Lung (tissue), 12 donors: ENCODE results near the gene NSF. TPM values are rescaled to one million over a fixed set of nuclear protein-coding genes. Genes with fewer than 3 reads are reported as not detected.

Experiments used
- ATAC-seq: fragments of 200-7000 bp; cut with Tn5 transposase; one replicate; pipeline ENCODE4 v1.9.1; 2020; ENCODE audit warnings: moderate number of reproducible peaks; ENCODE audit not compliant: insufficient read depth, low FRiP score
- DNase-seq, 3 donors: peaks; one replicate each; pipeline ENCODE4 v3.0.0-alpha.2; 2013 to 2017
- H3K27ac ChIP-seq, 2 donors: one replicate each; pipeline ENCODE4 v1.5.1; 2013; ENCODE audit warnings: mild to moderate bottlenecking in 2 of 2, moderate library complexity in 2 of 2, control low read depth in 1 of 2, inconsistent platforms in 1 of 2, low read depth in 1 of 2, low read length in 1 of 2
- H3K27me3 ChIP-seq, 3 donors: one replicate each; pipeline ENCODE4 v1.5.1; 2013; ENCODE audit warnings: low read length in 2 of 3; ENCODE audit not compliant: control insufficient read depth in 3 of 3, insufficient read depth in 3 of 3
- H3K36me3 ChIP-seq, 4 donors: one replicate each; pipeline ENCODE4 v1.5.1; 2013; ENCODE audit warnings: low read length in 4 of 4, mild to moderate bottlenecking in 1 of 4, moderate library complexity in 1 of 4; ENCODE audit not compliant: control insufficient read depth in 4 of 4, insufficient read depth in 4 of 4
- H3K4me1 ChIP-seq, 5 donors: one replicate each; pipeline ENCODE4 v1.5.1; 2013; ENCODE audit warnings: low read length in 5 of 5, mild to moderate bottlenecking in 2 of 5, moderate library complexity in 1 of 5; ENCODE audit not compliant: control insufficient read depth in 5 of 5, insufficient read depth in 5 of 5
- H3K4me3 ChIP-seq: one replicate; pipeline ENCODE4 v1.5.1; 2013; ENCODE audit warnings: mild to moderate bottlenecking, control low read depth, moderate library complexity
- H3K9ac ChIP-seq, 2 donors: one replicate each; pipeline ENCODE4 v1.5.1; 2013; ENCODE audit warnings: low read length in 2 of 2, control low read depth in 1 of 2; ENCODE audit not compliant: insufficient read depth in 1 of 2
- H3K9me3 ChIP-seq, 4 donors: one replicate each; pipeline ENCODE4 v1.5.1; 2013; ENCODE audit warnings: low read length in 3 of 4, mild to moderate bottlenecking in 1 of 4, moderate library complexity in 1 of 4; ENCODE audit not compliant: control insufficient read depth in 4 of 4, insufficient read depth in 3 of 4
- WGBS, 2 donors: extraction: QIAGEN DNeasy Blood & Tissue Kit; methylation state at CpG; one replicate each; pipeline ENCODE4 v1.1.7; 2013; 5-methylcytosine and 5-hydroxymethylcytosine counted together
- polyA plus RNA-seq, 2 donors: library from polyadenylated mRNA; stranded (reverse); fragments of 200-250 nt; gene quantifications; one replicate each; pipeline ENCODE4 v1.2.1, GENCODE V29; 2013
- total RNA-seq, 2 donors: library from RNA; depleted of rRNA in 1 of 2; stranded (reverse); fragments of >200 nt in 1 of 2; gene quantifications; one replicate each; pipeline ENCODE4 v1.2.1, GENCODE V29; 2014 to 2021
- TF ChIP-seq, protein P1 (sequence below): IDR thresholded peaks from 2 replicates; pipeline ENCODE4 v1.5.1; 2012; ENCODE audit warnings: mild to moderate bottlenecking; ENCODE audit errors: control extremely low read depth, extremely low read depth
- donor health status: control.
- donor health status: control.
- donor health status: Bipolar disorder and iron deficiency.
- donor health status: healthy.
- donor health status: DM: yes; HTN: yes; CAD: no.

NSF gene
- total and polyA plus RNA-seq, 4 donors: 7.3 to 41.9 (median 27.0) TPM

DNA sequence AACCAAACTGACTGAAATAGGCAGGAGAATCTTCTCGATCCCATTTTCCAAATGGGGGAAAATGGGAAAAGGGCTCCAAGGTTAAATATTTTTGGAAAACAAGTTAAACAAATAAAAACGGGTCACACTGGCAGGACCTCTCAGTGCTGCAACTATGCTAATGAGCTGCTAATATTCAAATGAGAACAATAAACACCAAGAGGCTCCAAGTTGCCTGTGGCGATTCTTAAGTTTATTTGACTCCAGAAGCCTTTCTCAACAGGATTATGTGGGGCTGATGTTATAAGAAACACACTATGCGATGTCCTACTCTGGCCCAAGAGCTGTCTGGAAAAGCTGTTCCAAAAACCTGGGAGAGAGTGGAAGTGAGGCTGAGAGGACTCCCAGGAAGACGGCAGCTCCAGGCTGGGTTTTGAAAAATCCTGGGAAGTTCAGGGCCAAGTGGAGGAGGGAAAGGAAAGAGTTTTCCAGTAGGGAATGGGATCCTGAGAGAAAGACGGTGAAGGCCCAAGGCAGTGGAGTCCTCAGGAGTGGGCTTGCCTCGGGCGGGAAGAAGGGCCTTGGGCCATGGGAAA lies 206.6 kb downstream of the NSF start:
- TF ChIP-seq, protein P1, sequence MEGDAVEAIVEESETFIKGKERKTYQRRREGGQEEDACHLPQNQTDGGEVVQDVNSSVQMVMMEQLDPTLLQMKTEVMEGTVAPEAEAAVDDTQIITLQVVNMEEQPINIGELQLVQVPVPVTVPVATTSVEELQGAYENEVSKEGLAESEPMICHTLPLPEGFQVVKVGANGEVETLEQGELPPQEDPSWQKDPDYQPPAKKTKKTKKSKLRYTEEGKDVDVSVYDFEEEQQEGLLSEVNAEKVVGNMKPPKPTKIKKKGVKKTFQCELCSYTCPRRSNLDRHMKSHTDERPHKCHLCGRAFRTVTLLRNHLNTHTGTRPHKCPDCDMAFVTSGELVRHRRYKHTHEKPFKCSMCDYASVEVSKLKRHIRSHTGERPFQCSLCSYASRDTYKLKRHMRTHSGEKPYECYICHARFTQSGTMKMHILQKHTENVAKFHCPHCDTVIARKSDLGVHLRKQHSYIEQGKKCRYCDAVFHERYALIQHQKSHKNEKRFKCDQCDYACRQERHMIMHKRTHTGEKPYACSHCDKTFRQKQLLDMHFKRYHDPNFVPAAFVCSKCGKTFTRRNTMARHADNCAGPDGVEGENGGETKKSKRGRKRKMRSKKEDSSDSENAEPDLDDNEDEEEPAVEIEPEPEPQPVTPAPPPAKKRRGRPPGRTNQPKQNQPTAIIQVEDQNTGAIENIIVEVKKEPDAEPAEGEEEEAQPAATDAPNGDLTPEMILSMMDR: no peak
- Histone ChIP-seq H3K9ac (no peak overlapping the region), H3K36me3 (no peaks in the 10 kb centered on the region), H3K4me1 (peaks cover 0 to 2% (median 0%) of the 10 kb centered on the region in 5 donors), H3K27ac (no peak overlapping the region), H3K9me3 (no peaks in the 10 kb centered on the region), H3K4me3 (no peak overlapping the region), H3K27me3 (peaks cover 0 to 10% (median 0%) of the 10 kb centered on the region in 3 donors)
- DNase-seq (no peak), ATAC-seq (no peak)
- 69 to 84% methylated on average over 8 of the region's 8 CpGs for WGBS, 2 donors

DNA sequence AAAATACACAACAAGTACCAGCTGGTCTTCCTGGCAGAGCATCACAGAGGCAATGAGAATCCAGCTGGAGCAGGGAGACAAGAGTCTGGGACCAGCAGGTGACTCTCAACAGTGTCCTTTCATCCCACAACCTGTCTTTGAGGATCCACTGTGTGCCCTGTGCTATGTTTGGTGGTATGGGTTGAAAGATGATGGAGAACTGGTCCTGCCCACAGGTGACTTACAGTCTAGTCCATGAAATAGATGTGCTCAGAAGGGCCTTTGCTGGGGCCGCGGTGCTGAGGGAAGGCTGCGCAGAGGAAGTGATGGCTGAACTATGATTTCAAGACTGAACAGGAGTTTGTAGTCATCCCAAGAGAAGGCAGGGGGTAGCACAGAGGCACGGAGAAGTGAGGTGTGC lies 210.1 kb downstream of the NSF start:
- TF ChIP-seq, protein P1: no peak
- no peak overlapping the region for H3K9ac ChIP-seq
- H3K4me1 ChIP-seq: no peaks in the 10 kb centered on the region
- 90 to 98% methylated on average over 4 of the region's 4 CpGs for WGBS, 2 donors
- no peak for ATAC-seq
- no peaks in the 10 kb centered on the region for H3K9me3 ChIP-seq
- peaks cover 0 to 4% (median 0%) of the 10 kb centered on the region in 3 donors for H3K27me3 ChIP-seq
- no peaks in the 10 kb centered on the region for H3K36me3 ChIP-seq
- H3K4me3 ChIP-seq: no peak overlapping the region
- no peak overlapping the region for H3K27ac ChIP-seq
- DNase-seq: no peak

DNA sequence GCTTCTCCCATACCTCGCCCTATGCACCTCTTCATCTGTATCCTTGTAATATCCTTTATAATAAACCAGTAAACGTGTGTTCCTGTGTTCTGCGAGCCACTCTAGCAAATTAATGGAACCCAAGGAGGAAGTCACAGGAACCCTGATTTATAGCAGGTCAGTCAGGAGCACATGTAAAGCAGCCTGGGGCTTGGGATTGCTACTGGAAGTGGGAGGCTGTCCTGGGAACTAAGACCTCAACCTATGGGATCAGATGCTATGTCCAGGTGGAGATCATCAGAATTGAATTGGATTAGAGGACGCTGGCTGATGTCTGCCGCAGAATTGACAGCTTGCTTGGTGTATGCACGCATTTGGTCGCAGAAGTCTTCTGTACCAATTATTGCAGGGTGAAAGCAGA lies 212.3 kb downstream of the NSF start:
- Histone ChIP-seq H3K9ac (no peak overlapping the region), H3K36me3 (no peaks in the 10 kb centered on the region), H3K27me3 (no peaks in the 10 kb centered on the region), H3K4me1 (no peaks in the 10 kb centered on the region), H3K4me3 (no peak overlapping the region), H3K27ac (no peak overlapping the region), H3K9me3 (no peaks in the 10 kb centered on the region)
- ATAC-seq (no peak), DNase-seq (no peak)
- WGBS, 2 donors: 70 to 75% methylated on average over 7 of the region's 7 CpGs
- TF ChIP-seq, protein P1: no peak

DNA sequence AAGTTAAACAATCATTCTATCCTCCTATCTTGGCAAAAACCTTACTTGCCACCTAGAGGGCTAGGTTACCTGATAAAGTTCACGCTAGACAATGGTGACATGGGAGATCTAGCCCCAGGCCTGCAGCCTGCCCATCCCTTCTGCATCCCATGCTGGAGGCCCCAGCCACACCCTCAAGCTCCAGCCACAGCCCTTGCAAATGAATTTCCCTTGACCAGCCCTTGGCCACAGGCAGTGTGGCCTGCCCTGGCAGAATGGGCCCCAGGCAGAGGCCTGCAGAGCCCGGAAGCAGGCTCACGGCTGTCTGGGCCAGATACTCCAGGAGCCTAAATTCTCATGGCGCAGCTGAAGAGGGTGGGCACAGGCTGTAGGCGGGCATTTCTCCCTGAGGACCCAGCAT lies 213.1 kb downstream of the NSF start:
- H3K4me1 ChIP-seq: no peaks in the 10 kb centered on the region
- 90 to 96% methylated on average over 5 of the region's 5 CpGs for WGBS, 2 donors
- no peaks in the 10 kb centered on the region for H3K36me3 ChIP-seq
- no peak overlapping the region for H3K4me3 ChIP-seq
- ATAC-seq: no peak
- H3K27ac ChIP-seq: no peak overlapping the region
- no peak overlapping the region for H3K9ac ChIP-seq
- no peak for DNase-seq
- no peaks in the 10 kb centered on the region for H3K9me3 ChIP-seq
- no peaks in the 10 kb centered on the region for H3K27me3 ChIP-seq
- TF ChIP-seq, protein P1: no peak
